A673 (cell line): ENCODE measurements around the gene C13orf42. TPM values are rescaled to one million over a fixed set of nuclear protein-coding genes. Genes with fewer than 3 reads are reported as not detected.

Experiments
- BruUV-seq: library from RNA; stranded (reverse); fragments of 400-500 nt; replicated peaks from 2 replicates; lab custom pipeline; 2021; lab: Mats Ljungman, UMichigan
- CTCF ChIA-PET: fragments of 300-600 bp; sonication (Branson Sonifier 250); formaldehyde crosslinking; loops from one replicate; lab custom pipeline; 2022; ENCODE audit warnings: antibody characterized with exemption; lab: Charles Lee
- POLR2A ChIA-PET: fragments of 300-600 bp; sonication (Branson Sonifier 250); formaldehyde crosslinking; loops from one replicate; lab custom pipeline; 2022; ENCODE audit warnings: antibody characterized with exemption; ENCODE audit not compliant: low non-redundant PET; lab: Charles Lee
- DNase-seq: peaks from one replicate; pipeline ENCODE4 v3.0.0-alpha.2; 2015; ENCODE audit warnings: low spot score
- H3K27ac ChIP-seq: fragments of 200-600 bp; sonication (generic); 2 replicates; pipeline ENCODE4 v1.5.1; 2016; ENCODE audit warnings: mixed run types, low read depth, mild to moderate bottlenecking, mixed read lengths, antibody characterized with exemption, low read length; ENCODE audit not compliant: poor library complexity, severe bottlenecking
- H3K27me3 ChIP-seq: fragments of 200-600 bp; sonication (generic); replicated peaks from 2 replicates; pipeline ENCODE4 v1.6.1; 2017; ENCODE audit warnings: mixed run types, low read depth, mild to moderate bottlenecking, mixed read lengths, antibody characterized with exemption, low read length; ENCODE audit not compliant: insufficient read depth, poor library complexity
- H3K36me3 ChIP-seq: fragments of 200-600 bp; sonication (generic); 2 replicates; pipeline ENCODE4 v1.6.1; 2016; ENCODE audit warnings: mixed run types, mild to moderate bottlenecking, mixed read lengths, antibody characterized with exemption, low read length; ENCODE audit not compliant: insufficient read depth, poor library complexity, severe bottlenecking
- H3K4me1 ChIP-seq: fragments of 200-600 bp; sonication (generic); 2 replicates; pipeline ENCODE4 v1.6.1; 2017; ENCODE audit warnings: mixed run types, mild to moderate bottlenecking, mixed read lengths, antibody characterized with exemption, low read length; ENCODE audit not compliant: insufficient read depth, poor library complexity, severe bottlenecking
- H3K4me3 ChIP-seq: fragments of 200-600 bp; sonication (generic); 2 replicates; pipeline ENCODE4 v1.5.1; 2016; ENCODE audit warnings: low read depth, mixed run types, mild to moderate bottlenecking, mixed read lengths, low read length; ENCODE audit not compliant: poor library complexity, severe bottlenecking
- H3K9me3 ChIP-seq: fragments of 200-600 bp; sonication (generic); 2 replicates; pipeline ENCODE4 v1.6.1; 2016; ENCODE audit warnings: mixed run types, low read depth, mild to moderate bottlenecking, mixed read lengths, antibody characterized with exemption, low read length; ENCODE audit not compliant: poor library complexity, severe bottlenecking
- CTCF ChIP-seq: fragments of 300-800, 200-600 bp; sonication (generic); conservative IDR thresholded peaks from 2 replicates; pipeline ENCODE4 v1.5.1; 2017; ENCODE audit warnings: low read depth, mild to moderate bottlenecking, antibody characterized with exemption, low read length, moderate library complexity, mixed read lengths
- EZH2 ChIP-seq: fragments of 200-600 bp; sonication (generic); IDR thresholded peaks from 2 replicates; pipeline ENCODE4 v1.6.1; 2017; ENCODE audit warnings: borderline replicate concordance, low read depth, mild to moderate bottlenecking, mixed read lengths, antibody characterized with exemption, low read length; ENCODE audit not compliant: poor library complexity, severe bottlenecking
- intact Hi-C: fragments of 100-400 bp; cut with micrococcal nuclease; formaldehyde crosslinking; loops from one replicate; pipeline ENCODE4 v1.10.0; 2022; ENCODE audit not compliant: unreplicated experiment
- total RNA-seq: library from RNA; stranded (reverse); gene quantifications from 2 replicates; pipeline ENCODE4 v1.2.3, GENCODE V29; 2021

Gene C13orf42
- total RNA-seq, 1 experiment from 2014 or later = not detected

DNA sequence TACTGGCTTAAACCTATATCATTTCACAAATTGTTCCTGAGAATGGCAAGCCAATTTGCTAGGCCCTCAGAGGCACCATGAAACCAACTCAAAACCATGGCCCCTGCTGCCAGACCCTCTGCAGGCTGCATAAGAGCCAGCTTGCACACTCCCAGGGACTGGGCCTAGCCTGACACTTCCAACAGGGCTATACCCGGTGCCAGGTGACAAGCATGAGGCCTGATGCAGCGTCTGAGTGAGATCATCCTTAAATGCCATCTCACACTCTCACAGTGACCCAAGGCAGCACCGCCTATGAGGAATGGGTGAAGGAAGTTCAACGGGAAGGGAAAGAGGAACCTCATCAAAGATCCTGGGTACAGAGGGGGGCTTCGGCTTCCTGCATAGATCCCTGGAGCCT, 65.6 kb downstream of the C13orf42 start:
- Histone ChIP-seq H3K27ac (no peak overlapping the region), H3K4me1 (no peaks in the 10 kb centered on the region), H3K36me3 (no peaks in the 10 kb centered on the region), H3K9me3 (no peaks in the 10 kb centered on the region), H3K4me3 (no peak overlapping the region), H3K27me3 (no peaks in the 10 kb centered on the region)
- ChIA-PET CTCF (interaction anchor here (0.7 kb wide), 1 partner anchor 235 kb away, joined by 3 read pairs; no protein-coding TSS in a partner anchor), POLR2A (no interaction called here)
- TF ChIP-seq EZH2 (no peak), CTCF (no peak)
- no peak for DNase-seq
- intact Hi-C loops = no loop called here
- no TSS peak for BruUV-seq

DNA sequence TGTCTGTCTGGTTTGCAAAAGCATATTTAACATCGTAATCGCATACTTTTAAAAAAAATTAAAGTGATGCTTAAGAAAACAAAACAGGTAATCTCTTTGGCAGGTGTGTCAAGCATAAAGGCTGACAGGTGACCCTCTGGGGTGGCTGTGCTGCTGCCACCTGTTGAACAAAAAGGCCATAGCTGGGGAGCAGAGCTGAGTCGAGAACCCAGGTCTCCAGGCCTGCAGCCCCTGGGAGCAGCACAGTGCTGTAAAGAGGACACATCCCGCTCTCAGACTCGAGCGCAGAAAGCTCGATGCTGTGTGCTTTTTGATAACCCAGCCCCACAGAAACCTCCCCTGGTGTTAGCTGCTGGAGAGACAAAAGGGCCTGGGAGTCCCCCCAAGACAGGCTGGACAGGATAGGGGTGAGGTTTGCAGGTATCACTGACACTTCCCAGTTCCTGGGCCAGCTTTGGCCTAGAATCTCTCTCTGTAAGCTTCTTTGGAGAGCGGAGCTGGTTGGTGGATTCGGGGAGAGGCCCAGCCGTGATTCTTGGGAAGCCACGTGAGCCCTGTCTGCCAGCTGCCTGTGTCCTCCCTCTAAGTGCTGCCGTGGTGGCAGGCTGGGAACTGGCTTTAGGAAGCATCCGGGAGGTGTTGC, 66.9 kb downstream of the C13orf42 start:
- no peaks in the 10 kb centered on the region for H3K4me1 ChIP-seq
- ChIA-PET CTCF (no interaction called here), POLR2A (interaction anchor here (0.7 kb wide), 1 partner anchor 66 kb away, joined by 3 read pairs; no protein-coding TSS in a partner anchor)
- intact Hi-C loops = no loop called here
- H3K27me3 ChIP-seq = no peaks in the 10 kb centered on the region
- H3K36me3 ChIP-seq = no peaks in the 10 kb centered on the region
- no peaks in the 10 kb centered on the region for H3K9me3 ChIP-seq
- H3K4me3 ChIP-seq = no peak overlapping the region
- no peak overlapping the region for H3K27ac ChIP-seq
- no TSS peak for BruUV-seq
- DNase-seq = no peak
- TF ChIP-seq EZH2 (no peak), CTCF (no peak)

GRCh38 chr13:51043310-51043709, 67.8 kb downstream of the C13orf42 start:
- H3K27me3 ChIP-seq = no peaks in the 10 kb centered on the region
- BruUV-seq = no TSS peak
- no peaks in the 10 kb centered on the region for H3K9me3 ChIP-seq
- ChIA-PET CTCF (no interaction called here), POLR2A (no interaction called here)
- intact Hi-C loops = no loop called here
- no peaks in the 10 kb centered on the region for H3K36me3 ChIP-seq
- no peaks in the 10 kb centered on the region for H3K4me1 ChIP-seq
- no peak for DNase-seq
- H3K4me3 ChIP-seq = no peak overlapping the region
- H3K27ac ChIP-seq = no peak overlapping the region
- no peak for TF ChIP-seq CTCF
- no peak for TF ChIP-seq EZH2
